ENCODE results near the gene CYFIP1.

Gene CYFIP1

DNA sequence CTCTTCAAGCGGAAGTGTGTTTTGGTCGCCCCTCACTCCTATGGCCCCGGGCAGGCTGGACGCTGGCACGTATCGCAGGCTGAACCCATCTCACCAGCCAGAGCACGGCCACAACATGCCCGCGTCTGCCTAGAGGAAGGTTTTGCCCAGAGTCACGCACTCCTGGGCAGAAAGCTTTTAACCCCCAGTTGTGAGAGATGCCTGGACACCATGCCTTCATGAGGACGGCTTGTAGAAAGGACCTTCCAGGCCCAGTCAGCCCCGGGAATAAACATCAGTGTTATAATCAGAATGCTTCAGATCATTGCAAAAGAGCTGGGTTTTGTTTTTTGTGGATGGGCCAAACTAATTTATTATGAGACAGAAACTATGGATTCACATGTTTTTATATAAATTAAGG lies 16.5 kb downstream of the CYFIP1 start:
- Mint-ChIP-seq H3K36me3 (ENCODE audit: low read depth) (peaks cover 8% of the 10 kb centered on the region), H3K4me1 (peaks cover 25% of the 10 kb centered on the region), H3K27me3 (ENCODE audit: low read depth) (no peaks in the 10 kb centered on the region), H3K27ac (peak overlapping the region; percentile 77 to 83 (median 82)), H3K4me3 (no peak overlapping the region), H3K9me3 (no peaks in the 10 kb centered on the region)
- TF ChIP-seq, protein P1, sequence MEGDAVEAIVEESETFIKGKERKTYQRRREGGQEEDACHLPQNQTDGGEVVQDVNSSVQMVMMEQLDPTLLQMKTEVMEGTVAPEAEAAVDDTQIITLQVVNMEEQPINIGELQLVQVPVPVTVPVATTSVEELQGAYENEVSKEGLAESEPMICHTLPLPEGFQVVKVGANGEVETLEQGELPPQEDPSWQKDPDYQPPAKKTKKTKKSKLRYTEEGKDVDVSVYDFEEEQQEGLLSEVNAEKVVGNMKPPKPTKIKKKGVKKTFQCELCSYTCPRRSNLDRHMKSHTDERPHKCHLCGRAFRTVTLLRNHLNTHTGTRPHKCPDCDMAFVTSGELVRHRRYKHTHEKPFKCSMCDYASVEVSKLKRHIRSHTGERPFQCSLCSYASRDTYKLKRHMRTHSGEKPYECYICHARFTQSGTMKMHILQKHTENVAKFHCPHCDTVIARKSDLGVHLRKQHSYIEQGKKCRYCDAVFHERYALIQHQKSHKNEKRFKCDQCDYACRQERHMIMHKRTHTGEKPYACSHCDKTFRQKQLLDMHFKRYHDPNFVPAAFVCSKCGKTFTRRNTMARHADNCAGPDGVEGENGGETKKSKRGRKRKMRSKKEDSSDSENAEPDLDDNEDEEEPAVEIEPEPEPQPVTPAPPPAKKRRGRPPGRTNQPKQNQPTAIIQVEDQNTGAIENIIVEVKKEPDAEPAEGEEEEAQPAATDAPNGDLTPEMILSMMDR (IDR thresholded peaks at IDR 0.05; ENCODE audit: unreplicated experiment in 3 of 3), result no peak

- Mint-ChIP-seq H3K4me1 (peaks cover 24% of the 10 kb centered on the region), H3K36me3 (ENCODE audit: low read depth) (peaks cover 8% of the 10 kb centered on the region), H3K27me3 (ENCODE audit: low read depth) (no peaks in the 10 kb centered on the region), H3K4me3 (no peak overlapping the region), H3K9me3 (no peaks in the 10 kb centered on the region), H3K27ac (peak overlapping the region; percentile 28 to 83 (median 47))
- TF ChIP-seq, protein P1 (IDR thresholded peaks at IDR 0.05; ENCODE audit: unreplicated experiment in 3 of 3), result no peak
Measured at GRCh38 chr15:22962611-22963010, 17.6 kb downstream of the CYFIP1 start.

DNA sequence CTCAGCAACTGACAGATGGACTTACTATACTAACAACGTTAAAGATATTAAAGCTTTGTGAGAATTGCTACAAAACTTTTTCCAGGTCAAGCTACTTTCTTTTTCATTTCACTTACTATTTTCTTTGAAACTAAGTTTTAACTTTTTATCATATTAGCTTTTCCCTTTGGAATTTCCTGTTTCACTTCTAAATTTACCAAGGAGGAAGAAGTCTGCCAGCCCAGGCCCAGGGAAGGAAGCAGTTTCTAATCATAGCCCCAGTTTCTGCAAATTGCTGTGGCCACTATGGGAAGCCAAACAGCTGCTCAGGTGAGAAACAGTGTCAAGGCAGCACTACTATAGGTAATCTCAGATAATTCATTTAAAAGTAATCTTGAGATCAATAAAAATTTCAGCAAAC lies 18.4 kb downstream of the CYFIP1 start:
- Mint-ChIP-seq H3K4me3 (no peak overlapping the region), H3K27ac (peak overlapping the region; percentile 77 to 88 (median 82)), H3K4me1 (peaks cover 26% of the 10 kb centered on the region), H3K27me3 (ENCODE audit: low read depth) (no peaks in the 10 kb centered on the region), H3K36me3 (ENCODE audit: low read depth) (peaks cover 8% of the 10 kb centered on the region), H3K9me3 (no peaks in the 10 kb centered on the region)
- TF ChIP-seq, protein P1 (IDR thresholded peaks at IDR 0.05; ENCODE audit: unreplicated experiment in 3 of 3), result no peak

DNA sequence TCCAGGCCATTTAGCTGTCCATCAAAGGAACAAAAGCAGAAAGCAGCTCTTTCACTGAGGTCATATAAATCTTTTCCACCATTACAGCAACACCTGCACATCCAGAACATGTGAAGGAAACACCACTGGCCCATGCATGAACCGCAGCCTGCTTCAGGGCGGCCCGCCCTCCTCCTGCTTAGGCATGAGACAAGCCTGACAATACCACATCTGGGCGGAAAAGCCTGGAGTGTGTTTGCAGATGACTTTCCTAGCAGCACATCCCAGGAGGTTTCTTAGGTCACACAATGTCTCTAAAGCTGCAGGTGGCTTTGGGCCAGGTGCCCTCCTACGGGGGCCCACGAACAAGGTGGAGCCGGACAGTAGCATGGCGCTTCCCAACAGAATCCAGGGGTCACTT lies 19.6 kb downstream of the CYFIP1 start:
- H3K36me3 Mint-ChIP-seq (ENCODE audit: low read depth), result peaks cover 8% of the 10 kb centered on the region
- TF ChIP-seq, protein P1 (IDR thresholded peaks at IDR 0.05; ENCODE audit: unreplicated experiment in 3 of 3), result no peak
- H3K27ac Mint-ChIP-seq, result peak overlapping the region in 1 of 3 experiments; percentile 29
- no peak overlapping the region for H3K4me3 Mint-ChIP-seq
- H3K9me3 Mint-ChIP-seq, result no peaks in the 10 kb centered on the region
- no peaks in the 10 kb centered on the region for H3K27me3 Mint-ChIP-seq (ENCODE audit: low read depth)
- peaks cover 35% of the 10 kb centered on the region for H3K4me1 Mint-ChIP-seq

DNA sequence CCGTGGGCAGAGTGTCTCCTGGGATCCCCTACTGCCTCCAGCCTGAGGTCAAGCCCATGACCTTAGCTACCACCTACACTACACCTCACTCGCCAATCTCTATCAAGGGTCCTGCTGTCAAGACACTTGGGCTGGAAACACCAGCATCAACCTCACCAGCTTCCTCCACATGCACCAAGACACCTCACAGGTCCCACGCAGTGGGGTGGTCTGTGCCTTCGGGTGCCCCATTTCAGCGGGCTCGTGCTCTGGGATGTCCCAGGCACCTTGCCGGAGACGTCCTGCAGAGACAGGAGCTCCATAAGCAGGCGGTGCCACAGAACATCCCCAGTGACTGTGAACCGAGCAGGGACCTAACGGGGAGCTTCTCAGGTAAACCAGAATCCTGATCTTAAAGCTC lies 20.0 kb downstream of the CYFIP1 start:
- H3K27ac Mint-ChIP-seq, result no peak overlapping the region
- peaks cover 8% of the 10 kb centered on the region for H3K36me3 Mint-ChIP-seq (ENCODE audit: low read depth)
- TF ChIP-seq, protein P1 (IDR thresholded peaks at IDR 0.05; ENCODE audit: unreplicated experiment in 3 of 3), result no peak
- peaks cover 35% of the 10 kb centered on the region for H3K4me1 Mint-ChIP-seq
- no peak overlapping the region for H3K4me3 Mint-ChIP-seq
- H3K27me3 Mint-ChIP-seq (ENCODE audit: low read depth), result no peaks in the 10 kb centered on the region
- no peaks in the 10 kb centered on the region for H3K9me3 Mint-ChIP-seq

GRCh38 chr15:22959321-22960101 lies 20.7 kb downstream of the CYFIP1 start:
- H3K27ac Mint-ChIP-seq, result no peak overlapping the region
- peaks cover 35% of the 10 kb centered on the region for H3K4me1 Mint-ChIP-seq
- no peaks in the 10 kb centered on the region for H3K9me3 Mint-ChIP-seq
- H3K27me3 Mint-ChIP-seq (ENCODE audit: low read depth), result no peaks in the 10 kb centered on the region
- TF ChIP-seq, protein P1 (IDR thresholded peaks at IDR 0.05; ENCODE audit: unreplicated experiment in 3 of 3), result no peak
- H3K36me3 Mint-ChIP-seq (ENCODE audit: low read depth), result peaks cover 8% of the 10 kb centered on the region
- H3K4me3 Mint-ChIP-seq, result no peak overlapping the region

All from nephron (organoid).